Activated CD4-positive, alpha-beta T cell treated with anti-CD3 and anti-CD28 coated beads for 1 hour (primary cell): Measurements from ENCODE around the gene TTLL6.
"Not testable (repeated sequence)": the region's sequence is repeated elsewhere in the genome, so short reads cannot be mapped to it uniquely, and the experiment has no call there.

Experiments used
- DNase-seq: peaks from one replicate; pipeline ENCODE4 v3.0.0-alpha.2; 2020

Gene TTLL6

GRCh38 chr17:48816774-48817590 lies at the start of gene TTLL6:
Gene TTLL6, minus strand, starts transcription at chr17:48817229. Its CDS starts 157 bp downstream, at chr17:48817072.
- peak; percentile 64 for DNase-seq

GRCh38 chr17:48860456-48860855 lies 43.4 kb upstream of the TTLL6 start:
- no peak for DNase-seq

GRCh38 chr17:48860034-48860433 lies 43.0 kb upstream of the TTLL6 start:
- no peak for DNase-seq

DNA sequence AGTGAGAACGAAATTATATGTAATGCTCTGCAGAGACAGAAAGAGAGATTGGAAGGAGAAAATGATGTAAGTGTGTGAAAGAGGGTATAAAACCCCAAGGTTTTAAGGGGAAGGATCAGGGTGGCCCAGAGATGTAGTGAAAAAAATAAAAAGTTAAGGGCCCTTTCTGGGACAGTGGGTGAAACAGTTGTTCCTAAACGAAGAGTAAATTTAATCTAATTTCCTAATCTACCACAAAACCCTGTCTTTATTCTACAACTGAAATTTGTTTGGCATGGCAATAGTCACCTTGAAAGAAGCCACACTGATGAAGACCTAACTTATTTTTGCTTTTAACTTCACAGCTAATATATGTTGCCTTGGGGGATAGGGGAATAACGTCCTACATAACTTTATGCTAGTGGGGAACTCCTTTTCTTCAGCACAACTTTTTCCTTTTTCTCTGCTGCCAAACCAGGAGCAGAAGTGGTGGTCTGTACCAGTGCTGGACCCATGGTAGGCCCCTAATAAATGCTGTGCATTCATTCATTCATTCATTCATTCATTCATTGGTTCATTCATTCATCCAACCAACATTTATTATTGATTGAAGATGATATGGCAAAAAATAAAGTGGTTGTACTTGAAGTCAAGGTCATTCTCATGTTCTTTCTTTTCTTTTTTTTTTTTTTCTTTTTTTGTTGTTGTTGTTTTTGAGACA lies 39.2 kb upstream of the TTLL6 start:
- DNase-seq = no peak

DNA sequence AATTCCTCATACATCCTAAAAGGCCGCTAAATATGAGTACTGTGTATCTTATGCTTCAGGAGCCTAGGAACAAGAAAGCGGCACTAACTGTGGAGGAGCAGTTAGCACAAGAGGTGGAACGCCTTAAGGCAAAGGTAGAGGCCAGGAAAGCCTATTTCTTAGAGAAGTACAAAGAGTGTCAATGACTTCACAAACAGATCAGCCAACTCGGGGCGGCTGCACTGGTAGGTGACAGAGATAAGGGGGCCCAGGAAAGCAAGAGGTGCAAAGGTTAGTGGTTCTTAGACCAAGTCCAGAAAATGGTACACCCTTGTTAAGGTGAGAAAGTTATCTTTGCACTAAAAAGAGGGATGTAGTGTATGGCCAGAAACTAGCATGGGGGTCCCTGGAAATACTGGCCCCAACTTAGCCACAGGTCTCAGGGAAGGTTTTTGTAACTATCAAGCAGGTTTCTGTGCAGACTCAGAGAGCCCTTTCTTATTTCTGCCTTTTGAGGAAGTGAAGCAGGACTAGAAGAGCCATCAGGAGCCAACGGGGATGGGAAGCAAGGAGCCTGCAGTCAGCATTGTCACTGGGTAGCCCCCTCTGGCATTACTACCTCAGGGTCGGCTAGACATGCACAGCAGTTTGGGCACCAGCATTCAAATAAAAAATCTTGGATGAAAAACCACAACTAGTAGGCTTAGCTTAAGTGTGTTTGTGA lies 37.9 kb upstream of the TTLL6 start:
- DNase-seq = no peak

DNA sequence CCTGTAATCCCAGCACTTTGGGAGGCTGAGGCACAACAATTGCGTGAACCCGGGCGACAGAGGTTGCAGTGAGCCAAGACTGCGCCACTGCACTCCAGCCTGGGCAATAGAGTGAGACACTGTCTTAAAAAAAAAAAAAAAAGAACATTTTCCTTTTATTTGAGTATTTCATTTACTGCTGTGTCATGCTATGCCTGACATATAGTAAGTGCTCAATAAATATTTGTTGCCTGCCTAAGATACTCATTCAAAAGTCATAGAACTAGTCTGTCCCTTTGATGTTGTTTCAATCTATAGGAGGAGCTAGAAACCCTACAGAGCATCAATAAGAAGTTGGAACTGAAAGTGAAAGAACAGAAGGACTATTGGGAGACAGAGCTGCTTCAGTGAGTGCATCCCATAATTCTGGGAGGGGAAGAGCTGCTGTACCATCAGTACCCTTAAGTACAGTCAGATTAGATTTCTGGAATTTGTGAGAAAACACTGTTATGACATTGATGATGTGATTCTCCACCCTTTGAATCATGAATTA lies 33.8 kb upstream of the TTLL6 start:
- no peak for DNase-seq

DNA sequence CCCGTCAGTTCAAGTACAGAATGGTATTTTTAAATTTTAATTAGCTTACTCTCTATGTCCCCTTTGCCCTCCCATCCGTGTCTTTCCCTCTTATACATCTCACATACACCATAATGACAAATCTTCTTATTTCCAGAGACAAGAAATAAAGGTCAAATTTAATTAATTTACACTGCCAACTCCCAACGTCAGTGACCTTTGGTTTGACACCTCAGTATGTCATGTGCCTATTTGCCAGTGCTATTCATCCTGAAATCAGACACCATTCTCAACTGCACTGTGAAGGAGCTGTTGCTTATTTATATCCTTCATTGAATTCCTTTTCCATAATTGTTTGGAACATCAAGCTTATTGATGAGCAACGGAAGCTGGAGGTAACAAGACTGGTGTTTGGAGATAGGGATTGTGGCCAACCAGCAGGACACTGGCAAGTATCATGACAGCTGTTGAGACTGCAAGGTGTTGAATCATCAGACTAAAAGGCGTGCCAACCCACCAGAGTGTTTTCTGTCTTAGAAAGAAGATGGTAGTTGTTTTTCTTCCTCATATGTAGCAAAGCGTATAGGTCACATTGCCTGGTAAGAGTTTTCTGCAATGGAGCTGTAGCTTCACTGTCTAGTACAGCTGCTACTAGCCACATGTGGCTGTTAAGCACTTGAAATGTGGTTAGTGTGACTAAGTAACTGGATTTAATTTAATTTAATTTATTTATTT lies 26.3 kb upstream of the TTLL6 start:
- DNase-seq = no peak

GRCh38 chr17:48842746-48843145 lies 25.7 kb upstream of the TTLL6 start:
- no peak for DNase-seq

DNA sequence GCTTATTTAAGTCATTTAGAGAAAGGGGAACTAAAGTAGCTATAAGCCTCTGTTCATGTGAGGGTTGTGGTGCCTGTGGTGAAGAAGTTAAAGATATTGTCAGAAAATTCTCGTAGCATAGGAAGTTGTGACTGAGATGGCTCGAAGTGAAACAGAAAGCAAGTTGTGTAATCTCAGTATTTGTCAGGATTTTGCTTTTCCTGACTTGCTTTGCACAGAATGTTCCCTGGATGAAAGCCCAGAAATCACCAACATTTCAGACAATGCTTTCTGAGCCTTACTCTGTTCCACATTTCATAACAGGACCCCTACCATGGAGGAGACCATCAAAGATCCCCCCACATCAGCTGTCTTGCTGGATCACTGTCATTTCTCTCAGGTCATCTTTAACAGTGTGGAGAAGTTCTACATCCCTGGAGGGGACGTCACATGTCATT lies 24.4 kb upstream of the TTLL6 start:
- DNase-seq = no peak

- DNase-seq = no peak
Measured at GRCh38 chr17:48840441-48840840, 23.4 kb upstream of the TTLL6 start.

DNA sequence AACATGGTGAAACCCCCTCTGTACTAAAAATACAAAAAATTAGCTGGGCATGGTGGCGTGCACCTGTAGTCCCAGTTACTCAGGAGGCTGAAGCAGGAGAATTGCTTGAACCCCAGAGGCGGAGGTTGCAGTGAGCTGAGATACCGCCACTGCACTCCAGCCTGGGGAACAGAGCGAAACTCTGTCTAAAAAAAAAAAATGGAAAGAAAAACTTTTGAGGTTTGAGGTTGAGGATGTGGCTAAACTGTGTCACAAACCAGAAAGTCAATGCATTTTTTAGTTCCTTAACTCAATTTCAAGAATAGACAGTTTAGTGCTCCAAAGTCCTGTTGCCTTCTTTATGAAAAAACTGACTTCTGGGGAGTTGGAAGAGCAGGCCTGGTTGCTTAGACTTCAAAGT lies 20.4 kb upstream of the TTLL6 start:
- not testable (repeated sequence) for DNase-seq

DNA sequence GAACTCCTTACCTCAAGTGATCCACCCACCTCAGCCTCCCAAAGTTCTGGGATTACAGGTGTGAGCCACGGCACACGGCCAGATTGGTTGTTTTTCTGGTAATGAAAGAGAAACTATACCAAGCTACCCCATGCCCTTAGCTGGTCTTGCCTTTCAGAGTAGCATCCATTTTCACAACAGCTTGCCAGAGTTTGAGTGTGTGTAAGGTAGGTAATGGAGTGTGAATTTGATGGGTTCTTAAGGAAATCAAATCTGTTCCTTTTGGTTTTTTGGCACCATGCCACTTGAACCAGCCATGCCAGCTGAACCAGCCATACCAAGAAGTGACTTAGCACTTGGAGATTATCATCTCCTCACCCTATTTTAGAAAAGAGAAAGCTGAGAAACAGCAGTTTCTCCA lies 18.9 kb upstream of the TTLL6 start:
- no peak for DNase-seq

- DNase-seq = no peak
Measured at GRCh38 chr17:48834973-48835372, 17.9 kb upstream of the TTLL6 start.

- no peak for DNase-seq
Measured at GRCh38 chr17:48831549-48831883, 14.5 kb upstream of the TTLL6 start.

DNA sequence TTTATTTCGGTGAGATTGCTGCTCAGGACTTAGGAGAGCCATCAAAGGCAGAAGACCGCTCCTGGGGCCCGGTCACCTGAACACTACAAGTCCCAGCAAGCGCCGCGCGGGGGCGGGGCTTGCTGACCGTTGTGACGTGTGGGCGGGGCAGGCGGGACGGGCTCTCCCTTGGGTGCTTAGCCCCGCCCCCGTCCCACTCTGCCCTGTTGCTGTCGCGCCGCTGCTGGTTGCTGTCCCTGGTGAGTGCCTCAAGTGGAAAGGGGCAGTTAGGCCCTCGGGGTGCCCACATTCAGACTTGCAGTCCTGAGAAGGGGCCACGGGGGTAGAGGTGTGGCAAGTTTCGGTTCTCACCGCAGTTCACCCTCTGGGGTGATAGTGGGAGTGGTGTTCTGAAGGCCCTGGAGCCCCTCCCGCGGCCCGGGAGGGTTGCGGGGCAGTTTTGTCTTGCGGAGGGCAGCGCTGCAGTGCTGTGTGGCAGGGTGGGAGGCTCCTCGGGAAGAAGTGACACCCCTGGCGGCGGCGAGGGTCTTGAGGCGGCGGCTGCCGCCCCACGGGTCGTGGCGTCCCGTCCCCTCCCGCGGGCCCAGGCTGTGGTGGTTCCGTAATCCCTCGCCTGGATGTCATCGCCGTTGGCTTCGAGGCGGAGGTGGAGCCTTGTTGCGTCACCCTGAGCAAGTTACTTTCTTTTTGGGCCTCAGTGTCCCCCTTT lies 14.0 kb upstream of the TTLL6 start, which contains the start of gene CALCOCO2:
Gene CALCOCO2, plus strand, starts transcription at position 196 of the 709 bp plus-strand sequence. CDS start 10,673 bp downstream, outside the sequence.
- DNase-seq = peak; percentile 75

DNA sequence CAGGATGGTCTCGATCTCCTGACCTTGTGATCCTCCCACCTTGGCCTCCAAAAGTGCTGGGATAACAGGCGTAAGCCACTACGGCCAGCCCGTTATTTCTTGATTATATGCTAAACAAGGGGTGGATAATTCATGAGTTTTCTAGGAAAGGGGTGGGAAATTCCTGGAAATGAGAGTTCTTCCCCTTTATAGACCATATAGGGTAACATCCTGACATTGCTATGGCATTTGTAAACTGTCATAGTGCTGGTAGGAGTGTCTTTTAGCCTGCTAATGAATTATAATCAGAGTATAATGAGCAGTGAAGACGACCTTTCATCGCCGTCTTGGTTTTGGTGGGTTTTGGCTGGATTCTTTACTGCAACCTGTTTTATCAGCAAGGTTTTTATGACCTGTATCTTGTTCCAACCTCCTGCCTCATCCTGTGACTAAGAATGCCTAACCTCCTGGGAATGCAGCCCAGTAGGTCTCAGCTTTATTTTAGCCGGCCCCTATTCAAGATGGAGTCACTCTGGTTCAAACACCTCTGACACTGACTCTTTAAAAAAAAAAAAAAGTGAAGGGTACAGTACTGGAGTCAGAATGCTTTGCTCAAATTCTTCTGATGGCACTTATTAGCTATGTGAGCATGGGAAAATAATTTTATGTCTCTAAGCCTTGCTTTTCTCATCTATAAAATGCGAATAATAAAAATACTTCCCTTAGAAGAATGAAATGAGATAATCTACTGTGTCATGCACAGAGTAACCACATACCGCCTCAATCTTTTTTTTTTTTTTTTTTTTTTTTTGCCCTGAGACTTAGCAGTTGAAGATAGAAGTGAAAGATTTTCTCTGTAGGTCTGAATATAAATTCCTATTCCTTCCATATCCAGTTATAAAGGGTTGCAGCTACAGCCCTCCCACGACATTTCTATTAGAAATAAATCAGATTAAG lies 8.7 kb upstream of the TTLL6 start:
- no peak for DNase-seq

DNA sequence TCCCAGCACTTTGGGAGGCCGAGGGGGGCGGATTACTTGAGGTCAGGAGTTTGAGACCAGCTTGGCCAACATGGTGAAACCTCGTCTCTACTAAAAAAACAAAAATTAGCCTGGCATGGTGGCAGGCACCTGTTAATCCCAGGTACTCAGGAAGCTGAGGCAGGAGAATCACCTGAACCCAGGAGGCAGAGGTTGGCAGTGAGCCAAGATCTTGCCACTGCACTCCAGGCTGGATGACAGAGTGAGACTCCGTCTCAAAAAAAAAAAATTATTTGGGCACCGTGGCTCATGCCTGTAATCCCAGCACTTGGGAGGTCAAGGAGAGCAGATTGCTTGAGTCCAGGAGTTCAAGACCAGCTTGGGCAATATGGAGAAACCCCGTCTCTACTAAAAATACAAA lies 3.9 kb upstream of the TTLL6 start:
- DNase-seq = not testable (repeated sequence)

DNA sequence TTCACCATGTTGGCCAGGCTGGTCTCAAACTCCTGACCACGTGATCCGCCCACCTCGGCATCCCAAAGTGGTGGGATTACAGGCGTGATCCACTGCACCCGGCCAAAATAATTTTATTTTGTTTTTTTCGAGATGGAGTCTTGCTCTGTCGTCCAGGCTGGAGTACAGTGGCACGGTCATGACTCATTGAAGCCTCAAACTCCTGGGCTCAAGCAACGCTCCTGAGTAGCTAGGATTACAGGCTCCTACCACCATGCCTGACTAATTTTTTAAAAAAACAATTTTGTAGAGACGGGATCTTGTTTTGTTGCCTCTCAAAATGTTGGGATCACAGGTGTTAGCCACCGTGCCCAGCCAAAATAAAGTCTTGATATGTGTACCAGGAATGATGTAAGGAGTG lies 2.4 kb upstream of the TTLL6 start:
- no peak for DNase-seq

GRCh38 chr17:48818361-48818841 lies 1.4 kb upstream of the TTLL6 start:
- no peak for DNase-seq

DNA sequence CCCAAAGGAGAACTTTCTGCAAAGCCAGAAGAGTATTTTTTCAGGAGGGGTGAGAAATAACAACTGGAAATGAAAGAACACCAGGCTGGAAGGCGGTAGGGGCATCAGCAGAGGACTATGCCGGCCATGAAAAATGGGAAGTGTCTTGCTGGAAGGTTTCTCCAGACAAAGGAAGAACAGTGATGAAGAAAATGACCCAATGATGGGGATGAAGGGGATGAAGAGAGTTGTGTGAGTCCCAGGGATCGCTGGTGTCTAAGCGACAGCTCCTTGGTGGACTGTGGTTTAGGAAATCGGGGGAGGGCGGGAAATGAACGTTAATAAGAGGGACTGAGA lies 623 bp downstream of the TTLL6 start:
- no peak for DNase-seq

- DNase-seq = no peak
Measured at GRCh38 chr17:48815311-48815710, 1.7 kb downstream of the TTLL6 start.
